HEK293 (cell line): Measurements from ENCODE around the gene YIPF2.
A peak's percentile ranks its signal among the peaks of the same experiment; 100 is the strongest.

Source experiments
- CTCF ChIA-PET: fragments of 350-600 bp; formaldehyde crosslinking; extraction: SDS; loops from one replicate; lab custom pipeline; 2021; ENCODE audit warnings: antibody characterized with exemption; lab: Yijun Ruan, JAX
- POLR2A ChIA-PET: fragments of 300-600 bp; formaldehyde crosslinking; extraction: SDS; loops from one replicate; lab custom pipeline; 2020; ENCODE audit warnings: antibody characterized with exemption, inconsistent platforms; lab: Yijun Ruan, JAX
- H3K27ac ChIP-seq: fragments of 200-500 bp; sonication (Bioruptor generic); 2 replicates; pipeline ENCODE4 v1.5.1; 2014; ENCODE audit warnings: low read depth, low read length, control low read depth, inconsistent platforms; ENCODE audit errors: extremely low read depth
- H3K36me3 ChIP-seq, 2 experiments: fragments of 200-500 bp in 1 of 2; sonication (Bioruptor generic) in 1 of 2; 1 replicate in 1 of 2; 2 replicates in 1 of 2; pipeline ENCODE4 v1.5.1; 2014 to 2017; ENCODE audit warnings: inconsistent platforms in 2 of 2, low read length in 2 of 2; ENCODE audit not compliant: control insufficient read depth in 2 of 2, insufficient read depth in 1 of 2
- H3K4me1 ChIP-seq: fragments of 200-500 bp; sonication (Bioruptor generic); 2 replicates; pipeline ENCODE4 v1.5.1; 2014; ENCODE audit warnings: mild to moderate bottlenecking, low read length, inconsistent platforms; ENCODE audit not compliant: control insufficient read depth, insufficient read depth
- H3K4me3 ChIP-seq: 2 replicates; pipeline ENCODE4 v1.5.1; 2011; ENCODE audit warnings: low read depth, mild to moderate bottlenecking, control low read depth, low read length, moderate library complexity
- H3K9me3 ChIP-seq: fragments of 200-500 bp; sonication (Bioruptor generic); 2 replicates; pipeline ENCODE4 v1.5.1; 2014; ENCODE audit warnings: low read depth, low read length, inconsistent platforms; ENCODE audit not compliant: control insufficient read depth, insufficient read depth
- CTCF ChIP-seq: fragments of 450-650 bp; formaldehyde crosslinking; IDR thresholded peaks from 2 replicates; pipeline ENCODE4 v1.5.1; 2016; ENCODE audit warnings: missing biosample characterization, missing genetic modification characterization
- EGR2 ChIP-seq: fragments of 450-650 bp; formaldehyde crosslinking; IDR thresholded peaks from 2 replicates; pipeline ENCODE4 v1.5.1; 2016; ENCODE audit warnings: low read depth, missing biosample characterization, missing genetic modification characterization
- HIC1 ChIP-seq: fragments of 450-650 bp; formaldehyde crosslinking; IDR thresholded peaks from 2 replicates; pipeline ENCODE4 v1.5.1; 2016; ENCODE audit warnings: missing biosample characterization, missing genetic modification characterization
- MYNN ChIP-seq: fragments of 450-650 bp; formaldehyde crosslinking; IDR thresholded peaks from 2 replicates; pipeline ENCODE4 v1.5.1; 2016; ENCODE audit warnings: missing biosample characterization, missing genetic modification characterization, borderline replicate concordance
- SP2 ChIP-seq: fragments of 450-650 bp; formaldehyde crosslinking; IDR thresholded peaks from 2 replicates; pipeline ENCODE4 v1.5.1; 2016; ENCODE audit warnings: missing biosample characterization, missing genetic modification characterization
- SP3 ChIP-seq: fragments of 450-650 bp; formaldehyde crosslinking; IDR thresholded peaks from 2 replicates; pipeline ENCODE4 v1.5.1; 2016; ENCODE audit warnings: missing biosample characterization, missing genetic modification characterization
- ZEB2 ChIP-seq: fragments of 450-650 bp; formaldehyde crosslinking; IDR thresholded peaks from 2 replicates; pipeline ENCODE4 v1.5.1; 2016; ENCODE audit warnings: missing biosample characterization, missing genetic modification characterization
- ZFHX2 ChIP-seq: fragments of 450-650 bp; formaldehyde crosslinking; conservative IDR thresholded peaks from 2 replicates; pipeline ENCODE4 v1.5.1; 2016; ENCODE audit warnings: missing biosample characterization, missing genetic modification characterization
- ZNF184 ChIP-seq: fragments of 450-650 bp; IDR thresholded peaks from 2 replicates; pipeline ENCODE4 v1.5.1; 2018; ENCODE audit warnings: missing biosample characterization, mild to moderate bottlenecking, missing genetic modification characterization
- ZNF324 ChIP-seq: fragments of 450-650 bp; formaldehyde crosslinking; IDR thresholded peaks from 2 replicates; pipeline ENCODE4 v1.5.1; 2016; ENCODE audit warnings: missing biosample characterization, missing genetic modification characterization
- ZNF354C ChIP-seq: fragments of 450-650 bp; formaldehyde crosslinking; IDR thresholded peaks from 2 replicates; pipeline ENCODE4 v1.5.1; 2016; ENCODE audit warnings: missing biosample characterization, missing genetic modification characterization, low read depth, borderline replicate concordance
- ZNF433 ChIP-seq: fragments of 450-650 bp; formaldehyde crosslinking; IDR thresholded peaks from 2 replicates; pipeline ENCODE4 v1.5.1; 2016; ENCODE audit warnings: missing biosample characterization, missing genetic modification characterization, low read depth
- ZNF555 ChIP-seq: fragments of 450-650 bp; formaldehyde crosslinking; conservative IDR thresholded peaks from 2 replicates; pipeline ENCODE4 v1.5.1; 2017; ENCODE audit warnings: missing biosample characterization, mild to moderate bottlenecking, missing genetic modification characterization, inconsistent platforms
- ZNF600 ChIP-seq: fragments of 450-650 bp; formaldehyde crosslinking; IDR thresholded peaks from 2 replicates; pipeline ENCODE4 v1.5.1; 2016; ENCODE audit warnings: missing biosample characterization, missing genetic modification characterization
- ZNF629 ChIP-seq: fragments of 450-650 bp; formaldehyde crosslinking; IDR thresholded peaks from 2 replicates; pipeline ENCODE4 v1.5.1; 2017; ENCODE audit warnings: missing biosample characterization, missing genetic modification characterization
- ZSCAN5A ChIP-seq: fragments of 450-650 bp; formaldehyde crosslinking; IDR thresholded peaks from 2 replicates; pipeline ENCODE4 v1.5.1; 2016; ENCODE audit warnings: missing biosample characterization, missing genetic modification characterization
- ZXDB ChIP-seq: fragments of 450-650 bp; formaldehyde crosslinking; IDR thresholded peaks from 2 replicates; pipeline ENCODE4 v1.5.1; 2016; ENCODE audit warnings: missing biosample characterization, missing genetic modification characterization

YIPF2 gene

GRCh38 chr19:10921910-10922637, 6.4 kb downstream of the YIPF2 start:
- Histone ChIP-seq H3K27ac (no peak overlapping the region), H3K4me3 (no peak overlapping the region)
- POLR2A ChIA-PET: interaction anchor here (0.7 kb wide), 1 partner anchor 36 kb away, joined by 4 read pairs; no protein-coding TSS in a partner anchor
- TF ChIP-seq HIC1 (tag by site-specific recombination) (no peak), ZNF629 (tag by site-specific recombination) (no peak), ZEB2 (tag by site-specific recombination) (no peak), ZNF354C (no peak), ZNF184 (tag by site-specific recombination) (no peak), MYNN (tag by site-specific recombination) (no peak), SP3 (tag by site-specific recombination) (no peak)
- TF ChIP-seq, all 188 proteins: peak for 0
- Histone ChIP-seq H3K4me1 (no peaks in the 10 kb centered on the region), H3K9me3 (no peaks in the 10 kb centered on the region), H3K36me3 (peaks cover 0 to 77% of the 10 kb centered on the region in 2 experiments; a peak in 2 of 3 replicates)
- CTCF ChIA-PET: interaction anchor here (0.6 to 1.0 kb wide), 2 partner anchors 51 to 426 kb away, joined by 3 to 4 read pairs; partner anchors contain the start of gene CARM1

- no peaks in the 10 kb centered on the region for H3K9me3 ChIP-seq
- no peak overlapping the region for H3K4me3 ChIP-seq
- peaks cover 0 to 82% of the 10 kb centered on the region in 2 experiments; a peak in 2 of 3 replicates for H3K36me3 ChIP-seq
- no peak for TF ChIP-seq ZXDB (tag by site-specific recombination)
- TF ChIP-seq EGR2 (tag by site-specific recombination): peak; percentile 57
- no peak for TF ChIP-seq ZNF555 (tag by site-specific recombination)
- no peak for TF ChIP-seq ZNF324 (tag by site-specific recombination)
- TF ChIP-seq SP2 (tag by site-specific recombination): no peak
- TF ChIP-seq ZNF433 (tag by site-specific recombination): no peak
- TF ChIP-seq ZFHX2 (tag by site-specific recombination): peak; percentile 56
- no peak for TF ChIP-seq ZSCAN5A (tag by site-specific recombination)
- peak; percentile 10; the same call in 1 of the 2 replicates for TF ChIP-seq ZNF600 (tag by site-specific recombination)
- TF ChIP-seq, all 188 proteins: peak for 3
- H3K4me1 ChIP-seq: no peaks in the 10 kb centered on the region
- ChIA-PET CTCF (interaction anchor here (0.6 to 1.0 kb wide), 2 partner anchors 50 to 425 kb away, joined by 3 to 4 read pairs; partner anchors contain the start of gene CARM1), POLR2A (interaction anchor here (0.7 kb wide), 1 partner anchor 35 kb away, joined by 4 read pairs; no protein-coding TSS in a partner anchor)
- H3K27ac ChIP-seq: no peak overlapping the region
Measured at GRCh38 chr19:10921199-10921909, 7.1 kb downstream of the YIPF2 start.

GRCh38 chr19:10920781-10921180, 7.7 kb downstream of the YIPF2 start:
- TF ChIP-seq HIC1 (tag by site-specific recombination) (peak; percentile 37; the same call in 1 of the 2 replicates), CTCF (tag by site-specific recombination) (no peak)
- POLR2A ChIA-PET: no interaction called here
- peaks cover 0 to 86% of the 10 kb centered on the region in 2 experiments; a peak in 2 of 3 replicates for H3K36me3 ChIP-seq

More at GRCh38 chr19:10920781-10921180, 7.7 kb downstream of the YIPF2 start:
- no peak overlapping the region for H3K4me3 ChIP-seq
- H3K9me3 ChIP-seq: no peaks in the 10 kb centered on the region
- CTCF ChIA-PET: no interaction called here
- H3K27ac ChIP-seq: no peak overlapping the region
- no peaks in the 10 kb centered on the region for H3K4me1 ChIP-seq
